Activated CD4-positive, alpha-beta T cell treated with anti-CD3 and anti-CD28 coated beads for 4 hours (primary cell): ENCODE data around the gene OTOP3.

Experiments used
- DNase-seq, 2 donors: peaks; one replicate each; pipeline ENCODE4 v3.0.0-alpha.2; 2020

OTOP3 gene

GRCh38 chr17:74941128-74941725 lies 5.5 kb downstream of the OTOP3 start:
- DNase-seq, result no peak

- no peak for DNase-seq
Observed at GRCh38 chr17:74943808-74944522, 8.3 kb downstream of the OTOP3 start.

GRCh38 chr17:74945543-74945942 lies 9.8 kb downstream of the OTOP3 start:
- no peak for DNase-seq

GRCh38 chr17:74946641-74947040 lies 10.9 kb downstream of the OTOP3 start:
- DNase-seq, result no peak

- DNase-seq, result no peak
Observed at GRCh38 chr17:74947041-74947754, 11.5 kb downstream of the OTOP3 start.

GRCh38 chr17:74949455-74950115 lies 13.9 kb downstream of the OTOP3 start:
- no peak for DNase-seq

- no peak for DNase-seq
Observed at GRCh38 chr17:74950207-74950606, 14.5 kb downstream of the OTOP3 start.

- no peak for DNase-seq
Observed at GRCh38 chr17:74951065-74951464, 15.4 kb downstream of the OTOP3 start.

GRCh38 chr17:74951680-74952421 lies 16.2 kb downstream of the OTOP3 start:
- no peak for DNase-seq

- DNase-seq, result no peak
Observed at GRCh38 chr17:74952431-74953133, 16.9 kb downstream of the OTOP3 start.

- DNase-seq, result no peak
Observed at GRCh38 chr17:74953134-74953687, 17.5 kb downstream of the OTOP3 start.

GRCh38 chr17:74954115-74954514 lies 18.4 kb downstream of the OTOP3 start:
- DNase-seq, result no peak

- no peak for DNase-seq
Observed at GRCh38 chr17:74954665-74955421, 19.1 kb downstream of the OTOP3 start.

GRCh38 chr17:74956093-74956492 lies 20.4 kb downstream of the OTOP3 start:
- no peak for DNase-seq

GRCh38 chr17:74957935-74958740 lies 22.4 kb downstream of the OTOP3 start:
- DNase-seq, result peak; percentile 64 to 81

GRCh38 chr17:74959826-74960515 lies 24.3 kb downstream of the OTOP3 start:
- no peak for DNase-seq

GRCh38 chr17:74960570-74961342 lies 25.1 kb downstream of the OTOP3 start:
- peak; percentile 27 to 37 for DNase-seq

GRCh38 chr17:74961657-74962350 lies 26.1 kb downstream of the OTOP3 start:
- peak; percentile 84 to 89 for DNase-seq
